ENCODE data around the gene TAS2R3. TPM values are rescaled to one million over a fixed set of nuclear protein-coding genes. Genes with fewer than 3 reads are reported as not detected.

TAS2R3 gene
- total RNA-seq, 1 experiment from 2014 or later = 0.49 TPM

DNA sequence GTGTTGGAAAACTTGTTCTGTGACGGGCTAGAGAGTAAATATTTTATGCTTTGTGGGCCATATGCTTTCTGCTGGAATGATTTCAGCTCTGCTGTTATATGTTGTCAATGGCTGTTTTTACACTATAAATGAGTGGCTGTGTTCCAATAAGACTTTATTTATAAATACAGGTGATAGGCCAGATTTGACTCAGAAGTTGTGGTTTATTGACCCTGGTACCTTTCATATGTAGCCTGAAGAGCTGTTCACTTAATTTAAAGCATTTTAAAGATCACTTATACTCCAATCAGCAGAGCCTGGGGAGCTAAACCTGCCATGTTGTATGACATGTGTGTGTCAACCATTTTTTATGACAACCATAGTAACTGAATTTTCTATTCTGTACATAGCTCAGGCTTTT is 34.9 kb upstream of the TAS2R3 start:
- in situ Hi-C loops (cut with HindIII; ENCODE audit: low pct_unique_long_range_greater_than_20kb, low sequenced_read_pairs) = no loop called here
- POLR2A ChIA-PET = no interaction called here

DNA sequence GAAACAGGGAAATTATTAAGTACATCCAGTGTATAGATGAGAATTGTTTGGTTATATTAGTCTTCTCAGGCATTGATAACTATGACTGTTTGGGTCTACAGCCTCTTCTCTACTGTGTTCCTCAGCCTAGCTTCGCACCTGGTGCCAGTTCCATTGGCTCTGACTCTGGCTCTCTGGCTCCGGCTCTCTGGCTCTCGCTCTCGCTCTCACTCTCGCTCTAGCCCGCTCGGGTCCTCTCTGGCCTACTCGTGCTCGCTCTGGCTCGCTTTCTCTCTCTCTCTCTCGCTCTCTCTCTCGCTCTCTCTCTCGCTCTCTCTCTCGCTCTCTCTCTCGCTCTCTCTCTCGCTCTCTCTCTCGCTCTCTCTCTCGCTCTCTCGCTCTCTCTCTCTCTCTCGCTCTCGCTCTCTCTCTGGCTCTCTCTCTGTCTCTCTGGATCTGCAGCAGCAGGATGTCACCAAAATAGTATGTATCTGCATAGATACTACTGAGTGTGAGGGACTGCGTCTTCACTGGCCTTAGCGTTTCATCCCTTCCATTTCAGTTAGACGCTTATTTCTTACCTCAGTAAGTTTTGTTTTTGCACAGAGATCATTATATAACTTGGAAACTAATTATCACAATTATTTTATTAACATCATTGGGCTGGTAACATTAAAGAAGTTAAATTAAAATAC is 32.3 kb upstream of the TAS2R3 start:
- no peak for ATAC-seq
- Histone ChIP-seq H3K27me3 (ENCODE audit: control insufficient read depth, insufficient read depth, low read length) (no peaks in the 10 kb centered on the region), H3K4me1 (ENCODE audit: control insufficient read depth, insufficient read depth, low read length) (no peaks in the 10 kb centered on the region), H3K9me3 (ENCODE audit: control insufficient read depth, insufficient read depth, low read depth, low read length) (no peaks in the 10 kb centered on the region), H3K27ac (ENCODE audit: low read length) (no peak overlapping the region), H3K4me3 (ENCODE audit: low read depth in 2 of 2, low read length in 2 of 2) (no peak overlapping the region), H3K36me3 (ENCODE audit: control insufficient read depth, insufficient read depth, low read length) (no peaks in the 10 kb centered on the region)
- in situ Hi-C loops (cut with HindIII; ENCODE audit: low pct_unique_long_range_greater_than_20kb, low sequenced_read_pairs) (no loop called here), intact Hi-C loops (cut with micrococcal nuclease; ENCODE audit: unreplicated experiment) (no loop called here)
- POLR2A ChIA-PET = no interaction called here
- TF ChIP-seq, protein P1, sequence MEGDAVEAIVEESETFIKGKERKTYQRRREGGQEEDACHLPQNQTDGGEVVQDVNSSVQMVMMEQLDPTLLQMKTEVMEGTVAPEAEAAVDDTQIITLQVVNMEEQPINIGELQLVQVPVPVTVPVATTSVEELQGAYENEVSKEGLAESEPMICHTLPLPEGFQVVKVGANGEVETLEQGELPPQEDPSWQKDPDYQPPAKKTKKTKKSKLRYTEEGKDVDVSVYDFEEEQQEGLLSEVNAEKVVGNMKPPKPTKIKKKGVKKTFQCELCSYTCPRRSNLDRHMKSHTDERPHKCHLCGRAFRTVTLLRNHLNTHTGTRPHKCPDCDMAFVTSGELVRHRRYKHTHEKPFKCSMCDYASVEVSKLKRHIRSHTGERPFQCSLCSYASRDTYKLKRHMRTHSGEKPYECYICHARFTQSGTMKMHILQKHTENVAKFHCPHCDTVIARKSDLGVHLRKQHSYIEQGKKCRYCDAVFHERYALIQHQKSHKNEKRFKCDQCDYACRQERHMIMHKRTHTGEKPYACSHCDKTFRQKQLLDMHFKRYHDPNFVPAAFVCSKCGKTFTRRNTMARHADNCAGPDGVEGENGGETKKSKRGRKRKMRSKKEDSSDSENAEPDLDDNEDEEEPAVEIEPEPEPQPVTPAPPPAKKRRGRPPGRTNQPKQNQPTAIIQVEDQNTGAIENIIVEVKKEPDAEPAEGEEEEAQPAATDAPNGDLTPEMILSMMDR (IDR thresholded peaks at IDR 0.05) = no peak
- TF ChIP-seq SIN3A (IDR thresholded peaks at IDR 0.05; ENCODE audit: borderline replicate concordance, insufficient read depth, low read depth, low read length) (no peak), POLR2AphosphoS5 (IDR thresholded peaks at IDR 0.05; ENCODE audit: low read depth, low read length) (no peak), TCF7L2 (IDR thresholded peaks at IDR 0.05; ENCODE audit: low read depth, low read length) (no peak)
- TF ChIP-seq, protein P2, sequence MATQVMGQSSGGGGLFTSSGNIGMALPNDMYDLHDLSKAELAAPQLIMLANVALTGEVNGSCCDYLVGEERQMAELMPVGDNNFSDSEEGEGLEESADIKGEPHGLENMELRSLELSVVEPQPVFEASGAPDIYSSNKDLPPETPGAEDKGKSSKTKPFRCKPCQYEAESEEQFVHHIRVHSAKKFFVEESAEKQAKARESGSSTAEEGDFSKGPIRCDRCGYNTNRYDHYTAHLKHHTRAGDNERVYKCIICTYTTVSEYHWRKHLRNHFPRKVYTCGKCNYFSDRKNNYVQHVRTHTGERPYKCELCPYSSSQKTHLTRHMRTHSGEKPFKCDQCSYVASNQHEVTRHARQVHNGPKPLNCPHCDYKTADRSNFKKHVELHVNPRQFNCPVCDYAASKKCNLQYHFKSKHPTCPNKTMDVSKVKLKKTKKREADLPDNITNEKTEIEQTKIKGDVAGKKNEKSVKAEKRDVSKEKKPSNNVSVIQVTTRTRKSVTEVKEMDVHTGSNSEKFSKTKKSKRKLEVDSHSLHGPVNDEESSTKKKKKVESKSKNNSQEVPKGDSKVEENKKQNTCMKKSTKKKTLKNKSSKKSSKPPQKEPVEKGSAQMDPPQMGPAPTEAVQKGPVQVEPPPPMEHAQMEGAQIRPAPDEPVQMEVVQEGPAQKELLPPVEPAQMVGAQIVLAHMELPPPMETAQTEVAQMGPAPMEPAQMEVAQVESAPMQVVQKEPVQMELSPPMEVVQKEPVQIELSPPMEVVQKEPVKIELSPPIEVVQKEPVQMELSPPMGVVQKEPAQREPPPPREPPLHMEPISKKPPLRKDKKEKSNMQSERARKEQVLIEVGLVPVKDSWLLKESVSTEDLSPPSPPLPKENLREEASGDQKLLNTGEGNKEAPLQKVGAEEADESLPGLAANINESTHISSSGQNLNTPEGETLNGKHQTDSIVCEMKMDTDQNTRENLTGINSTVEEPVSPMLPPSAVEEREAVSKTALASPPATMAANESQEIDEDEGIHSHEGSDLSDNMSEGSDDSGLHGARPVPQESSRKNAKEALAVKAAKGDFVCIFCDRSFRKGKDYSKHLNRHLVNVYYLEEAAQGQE (IDR thresholded peaks at IDR 0.05; ENCODE audit: insufficient read depth in 1 of 2, low read depth in 2 of 2, low read length in 1 of 2) = no peak
- no peak for DNase-seq (ENCODE audit: low read depth, low spot score)
- no TSS peak for BruUV-seq (replicated peaks)
- CTCF ChIA-PET = no interaction called here

More for the DNA sequence above, 34.9 kb upstream of the TAS2R3 start:
- intact Hi-C loops (cut with micrococcal nuclease; ENCODE audit: unreplicated experiment) = no loop called here
- H3K4me1 ChIP-seq (ENCODE audit: control insufficient read depth, insufficient read depth, low read length) = no peaks in the 10 kb centered on the region
- DNase-seq (ENCODE audit: low read depth, low spot score) (no peak), ATAC-seq (no peak)
- no peaks in the 10 kb centered on the region for H3K9me3 ChIP-seq (ENCODE audit: control insufficient read depth, insufficient read depth, low read depth, low read length)
- no TSS peak for BruUV-seq (replicated peaks)
- CTCF ChIA-PET = no interaction called here
- TF ChIP-seq TCF7L2 (IDR thresholded peaks at IDR 0.05; ENCODE audit: low read depth, low read length) (no peak), POLR2AphosphoS5 (IDR thresholded peaks at IDR 0.05; ENCODE audit: low read depth, low read length) (no peak), SIN3A (IDR thresholded peaks at IDR 0.05; ENCODE audit: borderline replicate concordance, insufficient read depth, low read depth, low read length) (no peak)
- TF ChIP-seq, protein P1 (IDR thresholded peaks at IDR 0.05) = no peak
- TF ChIP-seq, protein P2 (IDR thresholded peaks at IDR 0.05; ENCODE audit: insufficient read depth in 1 of 2, low read depth in 2 of 2, low read length in 1 of 2) = no peak
- no peaks in the 10 kb centered on the region for H3K36me3 ChIP-seq (ENCODE audit: control insufficient read depth, insufficient read depth, low read length)
- peaks cover 5% of the 10 kb centered on the region; the same call in 1 of the 2 replicates for H3K27me3 ChIP-seq (ENCODE audit: control insufficient read depth, insufficient read depth, low read length)
- H3K4me3 ChIP-seq (ENCODE audit: low read depth in 2 of 2, low read length in 2 of 2) = no peak overlapping the region
- no peak overlapping the region for H3K27ac ChIP-seq (ENCODE audit: low read length)

All from Panc1 (cell line).